NCI-H446 treated with DMSO at 0.1 percent for 48 hours (cell line): ENCODE measurements around the gene ABCA2.

Source experiments
- DNase-seq: peaks from one replicate; lab custom pipeline; 2025; lab: John Stamatoyannopoulos, UW

The ABCA2 gene

GRCh38 chr9:137029058-137029936 lies 1.3 kb upstream of the ABCA2 start:
- DNase-seq: no peak

- no peak for DNase-seq
Measured at GRCh38 chr9:137028263-137029057, 423 bp upstream of the ABCA2 start.

GRCh38 chr9:137026828-137027227 lies 1.2 kb downstream of the ABCA2 start:
- DNase-seq: no peak

GRCh38 chr9:137026384-137026783 lies 1.7 kb downstream of the ABCA2 start:
- DNase-seq: no peak

GRCh38 chr9:137025517-137025966 lies 2.5 kb downstream of the ABCA2 start:
- DNase-seq: no peak

- DNase-seq: no peak
Measured at GRCh38 chr9:137023583-137023991, 4.5 kb downstream of the ABCA2 start.

- DNase-seq: no peak
Measured at GRCh38 chr9:137023157-137023556, 4.9 kb downstream of the ABCA2 start.

- no peak for DNase-seq
Measured at GRCh38 chr9:137022662-137023008, 5.4 kb downstream of the ABCA2 start.

- DNase-seq: no peak
Measured at GRCh38 chr9:137021979-137022661, 5.9 kb downstream of the ABCA2 start.

- no peak for DNase-seq
Measured at GRCh38 chr9:137021568-137021978, 6.5 kb downstream of the ABCA2 start.

- DNase-seq: no peak
Measured at GRCh38 chr9:137020771-137021567, 7.1 kb downstream of the ABCA2 start.

- DNase-seq: no peak
Measured at GRCh38 chr9:137019891-137020683, 8.0 kb downstream of the ABCA2 start.

- DNase-seq: no peak
Measured at GRCh38 chr9:137018761-137019559, 9.1 kb downstream of the ABCA2 start.

- no peak for DNase-seq
Measured at GRCh38 chr9:137017791-137018497, 10.1 kb downstream of the ABCA2 start.

GRCh38 chr9:137017071-137017470 lies 11.0 kb downstream of the ABCA2 start:
- no peak for DNase-seq

- DNase-seq: no peak
Measured at GRCh38 chr9:137016436-137016835, 11.6 kb downstream of the ABCA2 start.

GRCh38 chr9:137015976-137016375 lies 12.1 kb downstream of the ABCA2 start:
- no peak for DNase-seq

- DNase-seq: no peak
Measured at GRCh38 chr9:137015540-137015930, 12.5 kb downstream of the ABCA2 start.

- DNase-seq: no peak
Measured at GRCh38 chr9:137014776-137015539, 13.1 kb downstream of the ABCA2 start.
